B cell (primary cell): ENCODE results near the gene LRRC7. TPM values are rescaled to one million over a fixed set of nuclear protein-coding genes. Genes with fewer than 3 reads are reported as not detected.

ENCODE experiments used
- ATAC-seq: fragments of 200-7000 bp; cut with Tn5 transposase; one replicate; pipeline ENCODE4 v1.10.0; 2021; ENCODE audit warnings: low read depth, mild to moderate bottlenecking, moderate number of reproducible peaks, moderate library complexity
- CTCF ChIA-PET: fragments of 350-600 bp; sonication (Branson Sonifier 250); formaldehyde crosslinking; loops from one replicate; lab custom pipeline; 2021; ENCODE audit warnings: antibody characterized with exemption, inconsistent platforms; lab: Charles Lee
- POLR2A ChIA-PET: fragments of 350-600 bp; sonication (Branson Sonifier 250); formaldehyde crosslinking; loops from one replicate; lab custom pipeline; 2021; ENCODE audit warnings: antibody characterized with exemption; lab: Charles Lee
- DNase-seq: peaks from one replicate; pipeline ENCODE4 v3.0.0; 2013
- H2AFZ ChIP-seq: 2 replicates; pipeline ENCODE4 v1.6.1; 2012; ENCODE audit warnings: mild to moderate bottlenecking, low read depth, low read length; ENCODE audit not compliant: insufficient read depth, poor library complexity, severe bottlenecking
- H3K27ac ChIP-seq, 2 donors: 1 replicate in 1 of 2; 2 replicates in 1 of 2; pipeline ENCODE4 v1.5.1; 2012 to 2013; ENCODE audit warnings: low read length in 2 of 2, mild to moderate bottlenecking in 2 of 2, moderate library complexity in 1 of 2
- H3K27me3 ChIP-seq, 4 experiments: fragments of 200-600 bp in 1 of 4; sonication (generic) in 1 of 4; replicated peaks in 1 of 4; 1 replicate in 2 of 4; 2 replicates in 2 of 4; pipeline versions ENCODE4 v1.6.1 to v1.7.0; 2013 to 2016; ENCODE audit warnings: low read length in 3 of 4, mild to moderate bottlenecking in 2 of 4, mixed read lengths in 1 of 4, moderate library complexity in 1 of 4; ENCODE audit not compliant: insufficient read depth in 4 of 4, control insufficient read depth in 3 of 4; ENCODE audit errors: control extremely low read depth in 1 of 4
- H3K36me3 ChIP-seq, 2 experiments: replicated peaks in 1 of 2; 1 replicate in 1 of 2; 2 replicates in 1 of 2; pipeline versions ENCODE4 v1.6.1 to v1.7.1; 2013; ENCODE audit warnings: low read length in 1 of 2; ENCODE audit not compliant: insufficient read depth in 2 of 2, control insufficient read depth in 1 of 2; ENCODE audit errors: control extremely low read depth in 1 of 2, extremely low read depth in 1 of 2
- H3K4me1 ChIP-seq, 2 donors: fragments of 200-600 bp in 1 of 2; sonication (generic) in 1 of 2; 1 replicate in 1 of 2; 2 replicates in 1 of 2; pipeline versions ENCODE4 v1.5.1 to v1.6.1; 2013 to 2017; ENCODE audit warnings: low read length in 2 of 2; ENCODE audit not compliant: control insufficient read depth in 2 of 2, insufficient read depth in 2 of 2
- H3K4me2 ChIP-seq: replicated peaks from 2 replicates; pipeline ENCODE3; 2012; ENCODE audit warnings: mild to moderate bottlenecking, low read depth, low read length; ENCODE audit not compliant: poor library complexity, severe bottlenecking
- H3K4me3 ChIP-seq, 5 experiments: fragments of 200-600 bp in 1 of 5; sonication (generic) in 1 of 5; 1 replicate in 3 of 5; 2 replicates in 2 of 5; pipeline versions ENCODE4 v1.5.1 to v1.7.0; 2011 to 2016; ENCODE audit warnings: low read length in 4 of 5, mild to moderate bottlenecking in 4 of 5, low read depth in 2 of 5, control low read depth in 1 of 5, moderate library complexity in 1 of 5; ENCODE audit not compliant: insufficient read depth in 1 of 5; ENCODE audit errors: control extremely low read depth in 1 of 5, extremely low read depth in 1 of 5
- H3K79me2 ChIP-seq: fragments of 200-600 bp; sonication (generic); one replicate; pipeline ENCODE4 v1.6.0; 2016; ENCODE audit warnings: low read length; ENCODE audit not compliant: control insufficient read depth, insufficient read depth
- H3K9ac ChIP-seq: fragments of 200-600 bp; sonication (generic); 2 replicates; pipeline ENCODE4 v1.6.1; 2017; ENCODE audit warnings: mild to moderate bottlenecking, low read length, moderate library complexity
- H3K9me3 ChIP-seq, 3 donors: one replicate each; pipeline versions ENCODE4 v1.6.1 to v1.7.1; 2013; ENCODE audit warnings: low read length in 2 of 3; ENCODE audit not compliant: control insufficient read depth in 2 of 3, insufficient read depth in 1 of 3; ENCODE audit errors: control extremely low read depth in 1 of 3
- H4K20me1 ChIP-seq: 2 replicates; pipeline ENCODE4 v1.6.0; 2012; ENCODE audit warnings: mild to moderate bottlenecking, low read length; ENCODE audit not compliant: insufficient read depth, control insufficient read depth, poor library complexity, severe bottlenecking
- H3K27ac Mint-ChIP-seq: one replicate; pipeline ENCODE4 v1.8.0; 2021; ENCODE audit warnings: mixed read lengths
- H3K27me3 Mint-ChIP-seq: one replicate; pipeline ENCODE4 v1.8.0; 2021; ENCODE audit warnings: mixed read lengths
- H3K4me1 Mint-ChIP-seq: one replicate; pipeline ENCODE4 v1.8.0; 2021; ENCODE audit warnings: mixed read lengths
- H3K4me3 Mint-ChIP-seq: one replicate; pipeline ENCODE4 v1.8.0; 2021; ENCODE audit warnings: mixed read lengths
- H3K9me3 Mint-ChIP-seq: one replicate; pipeline ENCODE4 v1.8.0; 2022; ENCODE audit warnings: mixed read lengths; ENCODE audit not compliant: insufficient read depth
- CTCF ChIP-seq: fragments of 200-600 bp; IDR thresholded peaks from one replicate; pipeline ENCODE4 v1.8.0; 2022; ENCODE audit warnings: antibody characterized with exemption, mild to moderate bottlenecking
- EZH2 ChIP-seq: IDR thresholded peaks from 2 replicates; pipeline ENCODE4 v1.6.1; 2012; ENCODE audit warnings: borderline replicate concordance, low read depth, mild to moderate bottlenecking, moderate library complexity, low read length; ENCODE audit not compliant: insufficient read depth, poor library complexity, severe bottlenecking
- WGBS: methylation state at CpG from one replicate; pipeline ENCODE4 v1.1.5; 2013; ENCODE audit warnings: missing lambda C conversion rate; ENCODE audit not compliant: insufficient coverage; 5-methylcytosine and 5-hydroxymethylcytosine counted together
- intact Hi-C: fragments of 100-400 bp; cut with micrococcal nuclease; formaldehyde crosslinking; loops from one replicate; pipeline ENCODE4 v1.10.0; 2022
- polyA plus RNA-seq: library from polyadenylated mRNA; depleted of rRNA; stranded (reverse); fragments of >200 nt; gene quantifications from 2 replicates; pipeline ENCODE4 v1.2.3, GENCODE V29; 2012
- total RNA-seq, 2 donors: library from RNA; stranded (reverse); fragments of 120-200 nt in 1 of 2; gene quantifications; 1 replicate in 1 of 2; 2 replicates in 1 of 2; pipeline versions ENCODE4 v1.2.3 to v1.2.4, GENCODE V29; 2013 to 2022

LRRC7 gene
- total and polyA plus RNA-seq, 2 donors (not counting 1 experiment from before 2014, with no cell fraction given): not detected

- WGBS: no CpG with 5 or more reads among the region's 1 CpG
- Histone ChIP-seq H3K79me2 (no peaks in the 10 kb centered on the region), H3K4me2 (no peak overlapping the region), H3K27me3 (no peaks in the 10 kb centered on the region), H4K20me1 (no peaks in the 10 kb centered on the region), H3K9me3 (peaks cover 0 to 4% (median 0%) of the 10 kb centered on the region in 3 donors), H3K4me3 (no peak overlapping the region), H3K9ac (no peak overlapping the region), H3K36me3 (no peaks in the 10 kb centered on the region), H3K4me1 (no peaks in the 10 kb centered on the region), H3K27ac (no peak overlapping the region), H2AFZ (no peak overlapping the region)
- Mint-ChIP-seq H3K9me3 (no peaks in the 10 kb centered on the region), H3K27ac (no peak overlapping the region), H3K4me1 (no peaks in the 10 kb centered on the region), H3K27me3 (no peaks in the 10 kb centered on the region), H3K4me3 (no peak overlapping the region)
- TF ChIP-seq CTCF (no peak), EZH2 (no peak)
- no peak for DNase-seq
- no peak for ATAC-seq
- POLR2A ChIA-PET: no interaction called here
- CTCF ChIA-PET: no interaction called here
- intact Hi-C loops: no loop called here
Observed at GRCh38 chr1:69836971-69837636, 269.4 kb downstream of the LRRC7 start.

- Histone ChIP-seq H3K9ac (no peak overlapping the region), H3K4me2 (no peak overlapping the region), H3K27me3 (no peaks in the 10 kb centered on the region), H3K27ac (no peak overlapping the region), H3K4me3 (no peak overlapping the region), H2AFZ (no peak overlapping the region), H4K20me1 (no peaks in the 10 kb centered on the region), H3K4me1 (no peaks in the 10 kb centered on the region), H3K9me3 (no peaks in the 10 kb centered on the region), H3K36me3 (no peaks in the 10 kb centered on the region), H3K79me2 (no peaks in the 10 kb centered on the region)
- Mint-ChIP-seq H3K27ac (no peak overlapping the region), H3K4me1 (no peaks in the 10 kb centered on the region), H3K27me3 (no peaks in the 10 kb centered on the region), H3K4me3 (no peak overlapping the region), H3K9me3 (peaks cover 3% of the 10 kb centered on the region)
- DNase-seq (no peak), ATAC-seq (no peak)
- no peak for TF ChIP-seq EZH2
- no peak for TF ChIP-seq CTCF
- CTCF ChIA-PET: no interaction called here
- no CpG with 5 or more reads among the region's 1 CpG for WGBS
- intact Hi-C loops: no loop called here
- POLR2A ChIA-PET: no interaction called here
Observed at GRCh38 chr1:69842326-69842725, 274.6 kb downstream of the LRRC7 start.
